Fibroblast of lung (primary cell): ENCODE data around the gene CMTM7.
"Not testable (repeated sequence)": the region's sequence is repeated elsewhere in the genome, so short reads cannot be mapped to it uniquely, and the experiment has no call there.

Source experiments
- CTCF ChIP-seq, 2 donors: IDR thresholded peaks in 1 of 2; conservative IDR thresholded peaks in 1 of 2; 1 replicate in 1 of 2; 2 replicates in 1 of 2; pipeline ENCODE4 v1.5.1; 2011 to 2012; ENCODE audit warnings: low read length in 2 of 2, control low read depth in 1 of 2, inconsistent platforms in 1 of 2, low read depth in 1 of 2, mild to moderate bottlenecking in 1 of 2
- EZH2 ChIP-seq: IDR thresholded peaks from 2 replicates; pipeline ENCODE4 v1.5.1; 2012; ENCODE audit warnings: low read length, control low read depth, mild to moderate bottlenecking; ENCODE audit errors: missing control alignments

- not testable (repeated sequence) for TF ChIP-seq CTCF (conservative IDR thresholded peaks at IDR 0.05 in 1 of 2, IDR thresholded peaks at IDR 0.05 in 1 of 2; ENCODE audit: low read depth in 1 of 2, low read length in 2 of 2); EZH2
Measured at GRCh38 chr3:32439421-32439820, 47.8 kb downstream of the CMTM7 start.
